Ishikawa (cell line): ENCODE measurements around the gene PRRC2A.

Experiments
- CEBPB ChIP-seq: IDR thresholded peaks from 2 replicates; pipeline ENCODE4 v1.6.1; 2012
- CREB1 ChIP-seq: IDR thresholded peaks from 2 replicates; pipeline ENCODE4 v1.6.1; 2012; ENCODE audit warnings: low read depth
- EGR1 ChIP-seq: IDR thresholded peaks from 2 replicates; pipeline ENCODE4 v1.6.1; 2012
- EP300 ChIP-seq: IDR thresholded peaks from 2 replicates; pipeline ENCODE4 v1.6.1; 2012; ENCODE audit warnings: borderline replicate concordance
- FOXM1 ChIP-seq: IDR thresholded peaks from 2 replicates; pipeline ENCODE4 v1.6.1; 2012; ENCODE audit warnings: low read depth, borderline replicate concordance
- MAX ChIP-seq: IDR thresholded peaks from 2 replicates; pipeline ENCODE4 v1.6.1; 2012
- NFIC ChIP-seq: IDR thresholded peaks from 2 replicates; pipeline ENCODE4 v1.6.1; 2012
- RAD21 ChIP-seq: IDR thresholded peaks from 2 replicates; pipeline ENCODE4 v1.6.1; 2012; ENCODE audit warnings: low read depth
- REST ChIP-seq: IDR thresholded peaks from 2 replicates; pipeline ENCODE4 v1.6.1; 2012; ENCODE audit warnings: low read depth, mild to moderate bottlenecking
- TAF1 ChIP-seq: IDR thresholded peaks from 2 replicates; pipeline ENCODE4 v1.6.1; 2012; ENCODE audit warnings: low read depth, mild to moderate bottlenecking
- TCF12 ChIP-seq: IDR thresholded peaks from 2 replicates; pipeline ENCODE4 v1.6.1; 2012; ENCODE audit warnings: low read depth
- TEAD4 ChIP-seq: IDR thresholded peaks from 2 replicates; pipeline ENCODE4 v1.6.1; 2012
- USF1 ChIP-seq: IDR thresholded peaks from 2 replicates; pipeline ENCODE4 v1.6.1; 2012
- YY1 ChIP-seq: IDR thresholded peaks from 2 replicates; pipeline ENCODE4 v1.6.1; 2012; ENCODE audit warnings: low read depth
- ZBTB7A ChIP-seq: IDR thresholded peaks from 2 replicates; pipeline ENCODE4 v1.6.1; 2012; ENCODE audit warnings: low read depth

The PRRC2A gene

GRCh38 chr6:31687321-31687720 lies 66.8 kb downstream of the PRRC2A start:
- TF ChIP-seq YY1 (no peak), RAD21 (no peak), ZBTB7A (no peak), CREB1 (no peak), FOXM1 (no peak), MAX (no peak), TEAD4 (no peak), TAF1 (no peak), EGR1 (no peak), TCF12 (no peak), REST (no peak), NFIC (no peak), USF1 (no peak), CEBPB (no peak), EP300 (no peak)
